NT2/D1 (cell line): ENCODE results near the gene SLC17A4.

ENCODE experiments used
- DNase-seq: peaks from one replicate; pipeline ENCODE4 v3.0.0-alpha.2; 2011; ENCODE audit warnings: low read depth, low spot score
- H3K27me3 ChIP-seq: 2 replicates; pipeline ENCODE4 v1.6.0; 2011; ENCODE audit warnings: mild to moderate bottlenecking; ENCODE audit not compliant: insufficient read length, insufficient read depth
- H3K36me3 ChIP-seq: 2 replicates; pipeline ENCODE4 v1.6.1; 2011; ENCODE audit warnings: mild to moderate bottlenecking, low read length, mixed read lengths; ENCODE audit not compliant: insufficient read depth, insufficient read length
- H3K4me1 ChIP-seq: 2 replicates; pipeline ENCODE4 v1.5.1; 2011; ENCODE audit not compliant: insufficient read depth, insufficient read length
- H3K4me3 ChIP-seq: 2 replicates; pipeline ENCODE4 v1.5.1; 2011; ENCODE audit warnings: low read depth; ENCODE audit not compliant: insufficient read length
- H3K9ac ChIP-seq: 2 replicates; pipeline ENCODE4 v1.6.0; 2011; ENCODE audit warnings: low read depth; ENCODE audit not compliant: insufficient read length
- H3K9me3 ChIP-seq: 2 replicates; pipeline ENCODE4 v1.5.1; 2011; ENCODE audit warnings: mild to moderate bottlenecking, low read length; ENCODE audit not compliant: insufficient read depth
- SUZ12 ChIP-seq: IDR thresholded peaks from 2 replicates; pipeline ENCODE4 v1.6.1; 2011; ENCODE audit not compliant: insufficient read length, insufficient read depth; ENCODE audit errors: extremely low read depth
- YY1 ChIP-seq: IDR thresholded peaks from 2 replicates; pipeline ENCODE4 v1.6.1; 2011; ENCODE audit not compliant: insufficient read length, insufficient read depth
- ZNF274 ChIP-seq: IDR thresholded peaks from 2 replicates; pipeline ENCODE4 v1.6.1; 2011; ENCODE audit warnings: mild to moderate bottlenecking, low read depth, low read length

Gene SLC17A4

GRCh38 chr6:25717866-25718740, 36.4 kb upstream of the SLC17A4 start:
- Histone ChIP-seq H3K9me3 (no peaks in the 10 kb centered on the region), H3K4me3 (no peak overlapping the region), H3K9ac (no peak overlapping the region), H3K4me1 (no peaks in the 10 kb centered on the region), H3K36me3 (no peaks in the 10 kb centered on the region), H3K27me3 (no peaks in the 10 kb centered on the region)
- TF ChIP-seq SUZ12 (no peak), YY1 (no peak), ZNF274 (no peak)
- DNase-seq, result no peak

GRCh38 chr6:25726122-25726911, 28.2 kb upstream of the SLC17A4 start:
- no peak for DNase-seq
- no peak overlapping the region for H3K4me3 ChIP-seq
- TF ChIP-seq ZNF274 (no peak), SUZ12 (no peak), YY1 (no peak)
- H3K36me3 ChIP-seq, result no peaks in the 10 kb centered on the region
- no peaks in the 10 kb centered on the region for H3K9me3 ChIP-seq
- H3K9ac ChIP-seq, result no peak overlapping the region
- no peaks in the 10 kb centered on the region for H3K27me3 ChIP-seq
- H3K4me1 ChIP-seq, result no peaks in the 10 kb centered on the region

GRCh38 chr6:25727028-25727427, 27.5 kb upstream of the SLC17A4 start:
- H3K9me3 ChIP-seq, result no peaks in the 10 kb centered on the region
- DNase-seq, result no peak
- H3K36me3 ChIP-seq, result no peaks in the 10 kb centered on the region
- no peaks in the 10 kb centered on the region for H3K27me3 ChIP-seq
- TF ChIP-seq SUZ12 (no peak), YY1 (no peak), ZNF274 (no peak)
- H3K4me3 ChIP-seq, result no peak overlapping the region
- H3K4me1 ChIP-seq, result no peaks in the 10 kb centered on the region
- H3K9ac ChIP-seq, result no peak overlapping the region

GRCh38 chr6:25730907-25731306, 23.6 kb upstream of the SLC17A4 start:
- Histone ChIP-seq H3K27me3 (no peaks in the 10 kb centered on the region), H3K9ac (no peak overlapping the region), H3K9me3 (no peaks in the 10 kb centered on the region), H3K36me3 (no peaks in the 10 kb centered on the region), H3K4me1 (no peaks in the 10 kb centered on the region), H3K4me3 (no peak overlapping the region)
- no peak for DNase-seq
- TF ChIP-seq ZNF274 (no peak), SUZ12 (no peak), YY1 (no peak)

GRCh38 chr6:25731721-25732120, 22.8 kb upstream of the SLC17A4 start:
- Histone ChIP-seq H3K9ac (no peak overlapping the region), H3K4me3 (no peak overlapping the region), H3K9me3 (peaks cover under 1% of the 10 kb centered on the region; the same call in 1 of the 2 replicates), H3K4me1 (no peaks in the 10 kb centered on the region), H3K27me3 (no peaks in the 10 kb centered on the region), H3K36me3 (no peaks in the 10 kb centered on the region)
- TF ChIP-seq ZNF274 (no peak), YY1 (no peak), SUZ12 (no peak)
- DNase-seq, result no peak

GRCh38 chr6:25732468-25733198, 21.9 kb upstream of the SLC17A4 start:
- Histone ChIP-seq H3K27me3 (no peaks in the 10 kb centered on the region), H3K9ac (no peak overlapping the region), H3K4me3 (no peak overlapping the region), H3K36me3 (no peaks in the 10 kb centered on the region), H3K4me1 (no peaks in the 10 kb centered on the region), H3K9me3 (peaks cover 10% of the 10 kb centered on the region)
- no peak for DNase-seq
- TF ChIP-seq ZNF274 (no peak), SUZ12 (no peak), YY1 (no peak)

GRCh38 chr6:25735261-25735660, 19.3 kb upstream of the SLC17A4 start:
- H3K4me1 ChIP-seq, result no peaks in the 10 kb centered on the region
- no peaks in the 10 kb centered on the region for H3K36me3 ChIP-seq
- TF ChIP-seq SUZ12 (no peak), YY1 (no peak), ZNF274 (no peak)
- DNase-seq, result no peak
- peaks cover 16% of the 10 kb centered on the region for H3K9me3 ChIP-seq
- no peaks in the 10 kb centered on the region for H3K27me3 ChIP-seq
- no peak overlapping the region for H3K9ac ChIP-seq
- no peak overlapping the region for H3K4me3 ChIP-seq
